Progenitor cell of endocrine pancreas (in vitro differentiated cells): ENCODE results near the gene AKT3. TPM values are rescaled to one million over a fixed set of nuclear protein-coding genes. Genes with fewer than 3 reads are reported as not detected.

Source experiments
- DNase-seq: peaks from one replicate; pipeline ENCODE4 v3.0.0; 2021; ENCODE audit warnings: low spot score; ENCODE audit not compliant: unreplicated experiment
- H3K27ac Mint-ChIP-seq: 2 replicates; pipeline ENCODE4 v1.8.0; 2021; ENCODE audit warnings: mild to moderate bottlenecking, moderate library complexity, mixed read lengths
- H3K27me3 Mint-ChIP-seq: 2 replicates; pipeline ENCODE4 v1.8.0; 2021; ENCODE audit warnings: mixed read lengths
- H3K36me3 Mint-ChIP-seq: 2 replicates; pipeline ENCODE4 v1.8.0; 2022; ENCODE audit warnings: mixed read lengths; ENCODE audit not compliant: insufficient read depth
- H3K4me1 Mint-ChIP-seq: 2 replicates; pipeline ENCODE4 v1.8.0; 2021; ENCODE audit warnings: low read depth, mixed read lengths
- H3K4me3 Mint-ChIP-seq: 2 replicates; pipeline ENCODE4 v1.8.0; 2021; ENCODE audit warnings: low read depth, mild to moderate bottlenecking, moderate library complexity, mixed read lengths
- H3K9me3 Mint-ChIP-seq: 2 replicates; pipeline ENCODE4 v1.8.0; 2021; ENCODE audit warnings: low read depth, mixed read lengths
- total RNA-seq: library from RNA; stranded (reverse); gene quantifications from 2 replicates; pipeline ENCODE4 v1.2.1, GENCODE V29; 2021
- TF ChIP-seq, protein P1 (sequence below): fragments of 200-600 bp; sonication (generic); IDR thresholded peaks from one replicate; pipeline ENCODE4 v1.5.0; 2021; ENCODE audit warnings: antibody characterized with exemption, mild to moderate bottlenecking; ENCODE audit not compliant: unreplicated experiment

Gene AKT3
- total RNA-seq, 1 donor from 2014 or later: 45.5 TPM

DNA sequence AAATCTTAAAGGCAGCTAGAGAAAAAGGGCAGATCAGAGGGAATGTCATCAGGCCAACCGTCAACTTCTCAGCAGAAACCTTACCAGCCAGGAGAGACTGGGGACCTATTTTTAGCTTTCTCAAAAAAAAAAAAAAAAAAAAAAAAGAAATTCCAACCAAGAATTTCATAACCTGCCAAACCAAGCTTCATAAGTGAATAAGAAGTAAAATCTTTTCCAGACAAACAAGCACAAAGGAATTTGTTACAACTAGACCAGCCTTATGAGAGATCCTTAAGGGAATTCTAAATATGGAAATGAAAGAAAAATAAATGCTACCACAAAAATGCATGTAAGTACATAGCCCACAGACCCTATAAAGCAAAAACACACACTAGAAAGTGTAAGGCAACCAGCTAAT, 267.7 kb downstream of the AKT3 start:
- Mint-ChIP-seq H3K4me3 (no peak overlapping the region), H3K27me3 (no peaks in the 10 kb centered on the region), H3K36me3 (peaks cover 23% of the 10 kb centered on the region), H3K4me1 (no peaks in the 10 kb centered on the region), H3K9me3 (peaks cover 32% of the 10 kb centered on the region), H3K27ac (no peak overlapping the region)
- TF ChIP-seq, protein P1, sequence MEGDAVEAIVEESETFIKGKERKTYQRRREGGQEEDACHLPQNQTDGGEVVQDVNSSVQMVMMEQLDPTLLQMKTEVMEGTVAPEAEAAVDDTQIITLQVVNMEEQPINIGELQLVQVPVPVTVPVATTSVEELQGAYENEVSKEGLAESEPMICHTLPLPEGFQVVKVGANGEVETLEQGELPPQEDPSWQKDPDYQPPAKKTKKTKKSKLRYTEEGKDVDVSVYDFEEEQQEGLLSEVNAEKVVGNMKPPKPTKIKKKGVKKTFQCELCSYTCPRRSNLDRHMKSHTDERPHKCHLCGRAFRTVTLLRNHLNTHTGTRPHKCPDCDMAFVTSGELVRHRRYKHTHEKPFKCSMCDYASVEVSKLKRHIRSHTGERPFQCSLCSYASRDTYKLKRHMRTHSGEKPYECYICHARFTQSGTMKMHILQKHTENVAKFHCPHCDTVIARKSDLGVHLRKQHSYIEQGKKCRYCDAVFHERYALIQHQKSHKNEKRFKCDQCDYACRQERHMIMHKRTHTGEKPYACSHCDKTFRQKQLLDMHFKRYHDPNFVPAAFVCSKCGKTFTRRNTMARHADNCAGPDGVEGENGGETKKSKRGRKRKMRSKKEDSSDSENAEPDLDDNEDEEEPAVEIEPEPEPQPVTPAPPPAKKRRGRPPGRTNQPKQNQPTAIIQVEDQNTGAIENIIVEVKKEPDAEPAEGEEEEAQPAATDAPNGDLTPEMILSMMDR: no peak
- no peak for DNase-seq

DNA sequence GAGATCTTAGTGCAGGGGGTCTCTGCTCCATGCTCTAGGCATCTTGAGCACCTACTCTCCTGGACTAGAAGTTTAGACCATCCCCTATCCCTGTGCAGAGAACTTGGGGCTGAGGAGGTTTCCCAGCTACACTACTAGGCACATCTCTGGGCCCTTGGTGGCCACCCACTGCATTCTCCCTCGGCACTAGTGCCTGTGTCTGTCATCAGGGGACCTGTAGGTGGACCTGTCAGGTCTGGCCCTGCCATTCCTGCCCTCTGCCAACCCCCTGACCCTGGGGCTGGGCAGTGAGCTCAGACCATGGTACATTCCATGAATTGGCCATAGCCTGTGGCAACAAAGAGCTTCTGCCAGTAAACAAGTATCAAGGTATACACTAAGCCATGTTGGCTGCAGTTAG, 269.1 kb downstream of the AKT3 start:
- no peak for DNase-seq
- Mint-ChIP-seq H3K36me3 (peaks cover 24% of the 10 kb centered on the region), H3K27me3 (no peaks in the 10 kb centered on the region), H3K4me1 (no peaks in the 10 kb centered on the region), H3K4me3 (no peak overlapping the region), H3K27ac (no peak overlapping the region), H3K9me3 (peaks cover 38% of the 10 kb centered on the region)
- TF ChIP-seq, protein P1: no peak

DNA sequence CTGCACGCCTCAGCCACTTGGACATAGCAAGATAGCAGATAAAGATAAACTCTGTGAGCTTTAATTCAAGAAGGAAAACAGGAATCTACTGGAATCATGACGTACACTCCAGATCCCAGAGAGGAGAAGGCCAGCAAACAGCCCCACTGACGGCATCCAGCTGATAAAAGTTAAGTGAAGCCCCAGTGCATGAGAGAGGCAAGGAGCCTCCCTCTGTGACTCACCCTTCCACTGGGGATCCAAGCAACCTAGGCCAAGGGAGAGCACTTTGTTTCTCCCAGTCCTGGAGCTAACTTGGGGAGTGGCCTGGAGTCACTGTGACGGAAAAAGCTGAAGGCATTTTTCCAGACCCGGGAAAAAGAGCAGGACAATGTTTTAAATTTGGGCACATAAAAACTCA, 270.0 kb downstream of the AKT3 start:
- Mint-ChIP-seq H3K27me3 (no peaks in the 10 kb centered on the region), H3K9me3 (peaks cover 30% of the 10 kb centered on the region), H3K36me3 (peaks cover 18% of the 10 kb centered on the region), H3K4me3 (no peak overlapping the region), H3K27ac (no peak overlapping the region), H3K4me1 (no peaks in the 10 kb centered on the region)
- DNase-seq: no peak
- TF ChIP-seq, protein P1: no peak

DNA sequence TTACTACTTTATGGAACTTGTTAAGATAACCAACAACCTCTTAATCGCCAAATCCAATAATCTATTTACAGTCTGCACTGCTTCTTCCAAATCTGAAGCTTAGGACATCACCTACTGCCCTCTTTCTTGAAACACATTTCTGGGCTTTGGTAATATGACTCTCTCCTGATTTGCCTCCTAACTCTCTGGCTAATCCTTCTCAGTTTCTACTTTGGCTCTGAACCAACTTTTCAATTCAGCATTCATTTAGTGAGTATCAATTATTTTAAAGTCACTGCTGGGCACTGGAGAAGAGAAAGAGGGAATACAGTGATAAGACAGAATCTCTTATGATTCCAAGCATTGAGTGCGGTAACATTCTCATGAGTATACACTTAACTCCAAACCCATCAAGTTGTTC, 275.0 kb downstream of the AKT3 start:
- Mint-ChIP-seq H3K27ac (no peak overlapping the region), H3K4me1 (peaks cover 4% of the 10 kb centered on the region), H3K9me3 (peaks cover 7% of the 10 kb centered on the region), H3K36me3 (peaks cover 3% of the 10 kb centered on the region), H3K4me3 (no peak overlapping the region), H3K27me3 (no peaks in the 10 kb centered on the region)
- TF ChIP-seq, protein P1: no peak
- DNase-seq: no peak

DNA sequence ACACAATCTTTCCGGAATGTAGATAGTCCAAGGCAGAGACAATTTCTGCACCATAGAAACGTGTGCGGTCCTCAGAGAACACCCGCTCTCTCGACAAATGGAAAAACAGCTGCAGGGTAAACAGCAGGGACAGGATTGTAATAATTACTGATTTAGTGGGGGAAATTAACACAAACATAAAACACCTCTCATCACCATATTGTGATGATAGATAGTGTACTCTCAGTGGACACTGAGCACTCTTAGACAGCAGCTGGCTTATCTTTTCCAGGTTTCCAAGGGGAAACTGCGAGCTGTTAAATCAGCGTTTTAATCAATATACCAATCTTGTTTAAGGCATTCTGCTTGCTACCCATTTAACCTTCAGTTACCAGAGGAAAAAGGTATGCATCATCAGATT, 277.1 kb downstream of the AKT3 start:
- H3K27me3 Mint-ChIP-seq: no peaks in the 10 kb centered on the region
- peaks cover 7% of the 10 kb centered on the region for H3K9me3 Mint-ChIP-seq
- peaks cover 4% of the 10 kb centered on the region for H3K4me1 Mint-ChIP-seq
- no peak for DNase-seq
- peaks cover 2% of the 10 kb centered on the region for H3K36me3 Mint-ChIP-seq
- H3K4me3 Mint-ChIP-seq: no peak overlapping the region
- TF ChIP-seq, protein P1: no peak
- no peak overlapping the region for H3K27ac Mint-ChIP-seq
